GM18511 (cell line): ENCODE results near the gene ZC3H12A.

Experiments
- ATAC-seq: cut with Tn5 transposase; IDR thresholded peaks from one replicate; pipeline ENCODE4 v1.9.1; 2021; ENCODE audit warnings: mild to moderate bottlenecking, moderate library complexity; ENCODE audit not compliant: unreplicated experiment

Gene ZC3H12A

DNA sequence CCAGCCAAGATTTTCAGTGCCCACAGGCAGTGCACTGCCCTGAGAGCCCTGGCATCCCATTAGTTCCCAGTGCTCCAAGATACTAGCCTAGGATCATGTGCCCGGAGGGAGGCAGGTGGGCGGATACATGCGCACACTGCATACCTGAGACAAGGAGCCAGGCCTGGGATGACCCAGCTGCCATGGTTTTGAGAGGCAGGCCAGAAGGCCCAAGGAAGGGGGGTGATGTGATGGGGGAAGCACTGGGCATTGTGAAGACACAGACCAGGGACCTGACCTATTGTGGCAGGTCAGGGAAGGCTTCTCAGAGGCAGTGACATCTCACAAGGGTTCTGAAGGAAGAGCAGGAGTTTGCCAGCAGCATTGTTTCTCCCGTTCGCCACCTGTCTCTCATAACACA lies 3.6 kb downstream of the ZC3H12A start:
- no peak for ATAC-seq

- no peak for ATAC-seq
Measured at GRCh38 chr1:37478451-37478881, 4.1 kb downstream of the ZC3H12A start.

DNA sequence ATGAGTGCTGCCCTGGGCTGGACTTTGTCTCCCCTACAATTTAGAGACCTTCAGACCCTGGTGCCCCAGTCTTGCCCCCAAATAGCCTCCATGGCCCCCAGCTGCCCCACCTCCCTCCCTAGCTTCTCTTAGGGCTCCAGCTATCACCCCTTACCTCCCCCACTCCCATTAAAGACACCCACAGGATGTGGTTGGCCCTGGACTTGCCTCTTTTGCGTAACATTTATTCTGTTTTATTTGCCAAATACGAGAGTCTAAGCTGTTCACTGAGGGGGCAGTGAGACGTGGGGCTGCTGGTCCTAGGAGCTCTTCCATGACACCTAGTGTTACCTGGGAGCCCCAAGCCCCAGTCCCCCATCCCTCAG lies 4.5 kb downstream of the ZC3H12A start:
- ATAC-seq = no peak

GRCh38 chr1:37479255-37480124 lies 5.1 kb downstream of the ZC3H12A start:
- peak; percentile 44 for ATAC-seq

DNA sequence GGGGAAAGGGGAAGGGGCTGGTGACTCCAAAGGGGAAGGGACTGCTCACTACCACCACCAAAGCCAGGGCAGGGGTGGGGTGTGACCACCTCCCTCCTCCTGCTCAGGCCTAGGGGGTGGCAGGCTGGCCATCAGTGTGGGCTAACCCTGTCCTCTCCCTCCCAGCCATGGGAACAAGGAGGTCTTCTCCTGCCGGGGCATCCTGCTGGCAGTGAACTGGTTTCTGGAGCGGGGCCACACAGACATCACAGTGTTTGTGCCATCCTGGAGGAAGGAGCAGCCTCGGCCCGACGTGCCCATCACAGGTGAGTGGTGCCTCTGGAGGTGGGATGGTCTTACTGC lies 5.7 kb downstream of the ZC3H12A start:
- ATAC-seq = no peak

GRCh38 chr1:37480581-37481288 lies 6.4 kb downstream of the ZC3H12A start:
- ATAC-seq = no peak

- ATAC-seq = no peak
Measured at GRCh38 chr1:37481289-37482003, 7.1 kb downstream of the ZC3H12A start.

DNA sequence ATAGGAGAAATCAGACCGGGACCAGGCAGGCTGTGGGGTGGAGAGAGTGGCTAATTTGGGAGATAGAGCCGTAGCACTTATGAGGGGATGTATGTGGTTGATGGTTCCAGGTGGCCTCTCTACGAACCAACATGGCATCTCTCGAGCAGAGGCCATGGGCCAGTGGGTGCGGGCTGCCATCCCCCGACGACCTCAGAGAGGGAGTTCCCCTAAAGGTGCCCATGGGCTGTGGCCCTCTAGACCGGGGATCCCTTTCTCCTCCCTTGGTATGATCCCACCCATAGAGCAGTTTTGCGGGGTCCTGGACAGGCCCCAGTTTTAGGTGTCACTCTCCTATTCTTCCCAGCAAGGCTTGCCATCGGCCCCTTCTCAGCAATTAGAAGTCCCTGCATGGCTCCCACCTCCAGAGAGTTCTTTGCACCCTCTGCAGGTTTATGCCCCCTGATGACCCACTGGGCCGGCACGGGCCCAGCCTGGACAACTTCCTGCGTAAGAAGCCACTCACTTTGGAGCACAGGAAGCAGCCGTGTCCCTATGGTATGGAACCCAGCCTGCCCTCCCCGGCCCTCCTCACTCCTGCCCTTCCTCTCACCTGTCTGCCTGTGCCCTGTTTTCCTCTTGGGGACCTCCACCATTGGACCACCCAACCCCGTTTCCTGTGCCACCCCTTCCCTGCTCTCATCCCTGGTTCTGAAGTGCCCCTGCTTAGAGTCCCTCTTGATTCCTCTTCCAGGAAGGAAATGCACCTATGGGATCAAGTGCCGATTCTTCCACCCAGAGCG lies 7.8 kb downstream of the ZC3H12A start:
- no peak for ATAC-seq

DNA sequence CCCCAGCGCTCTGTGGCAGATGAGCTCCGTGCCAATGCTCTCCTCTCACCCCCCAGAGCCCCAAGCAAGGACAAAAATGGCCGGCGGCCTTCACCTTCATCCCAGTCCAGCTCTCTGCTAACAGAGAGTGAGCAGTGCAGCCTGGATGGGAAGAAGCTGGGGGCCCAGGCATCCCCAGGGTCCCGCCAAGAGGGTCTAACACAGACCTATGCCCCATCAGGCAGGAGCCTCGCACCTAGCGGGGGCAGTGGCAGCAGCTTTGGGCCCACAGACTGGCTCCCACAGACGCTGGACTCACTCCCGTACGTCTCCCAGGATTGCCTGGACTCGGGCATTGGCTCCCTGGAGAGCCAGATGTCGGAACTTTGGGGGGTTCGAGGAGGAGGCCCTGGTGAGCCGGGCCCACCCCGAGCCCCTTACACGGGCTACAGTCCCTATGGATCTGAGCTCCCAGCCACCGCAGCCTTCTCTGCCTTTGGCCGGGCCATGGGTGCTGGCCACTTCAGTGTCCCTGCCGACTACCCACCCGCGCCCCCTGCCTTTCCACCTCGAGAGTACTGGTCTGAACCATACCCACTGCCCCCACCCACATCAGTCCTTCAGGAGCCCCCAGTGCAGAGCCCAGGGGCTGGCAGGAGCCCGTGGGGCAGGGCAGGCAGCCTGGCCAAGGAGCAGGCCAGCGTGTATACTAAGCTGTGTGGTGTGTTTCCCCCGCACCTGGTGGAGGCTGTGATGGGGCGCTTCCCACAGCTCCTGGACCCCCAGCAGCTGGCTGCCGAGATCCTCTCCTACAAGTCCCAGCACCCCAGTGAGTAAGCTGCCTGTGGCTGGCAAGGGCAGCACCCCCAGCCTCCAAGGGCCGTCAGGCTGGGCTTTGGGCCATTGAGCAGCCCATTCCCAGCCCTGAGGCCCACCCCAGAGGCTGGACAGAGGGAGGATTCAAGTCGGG lies 8.7 kb downstream of the ZC3H12A start:
- no peak for ATAC-seq

- ATAC-seq = no peak
Measured at GRCh38 chr1:37483785-37484184, 9.4 kb downstream of the ZC3H12A start.

DNA sequence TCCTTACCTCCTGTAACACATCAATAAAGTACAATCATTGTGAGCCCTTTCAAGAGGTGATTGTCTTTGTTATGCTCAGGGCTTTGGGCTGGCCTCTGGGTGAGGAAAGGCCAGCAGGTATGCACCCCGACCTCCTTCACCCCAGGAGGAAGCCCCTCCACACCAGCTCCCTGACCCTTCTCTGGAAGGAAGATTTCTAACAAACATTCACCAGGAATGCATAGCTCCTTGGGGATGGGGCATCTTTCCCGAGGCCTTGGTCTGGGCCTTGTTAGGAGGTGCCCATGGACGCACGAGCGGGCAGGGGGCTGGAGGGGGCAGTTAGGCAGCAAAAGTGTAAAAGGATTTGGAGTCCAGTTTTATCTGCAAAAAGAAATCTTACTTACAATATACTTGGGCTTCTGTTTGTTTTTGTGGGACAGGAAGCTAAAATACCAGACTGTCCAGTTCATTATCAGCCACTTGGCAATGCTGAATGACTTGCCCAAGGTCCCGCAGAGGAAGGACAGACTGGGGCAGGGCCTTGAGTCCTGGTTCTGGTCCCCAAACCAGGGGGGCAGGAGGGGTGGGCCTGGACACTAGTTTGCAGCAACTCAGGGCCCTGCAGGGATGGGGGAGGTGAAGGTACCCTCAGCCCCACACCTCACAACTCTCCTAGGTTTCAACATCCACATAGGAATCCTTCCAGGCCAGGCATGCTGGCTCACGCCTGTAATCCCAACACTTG lies 10.1 kb downstream of the ZC3H12A start:
- ATAC-seq = no peak

DNA sequence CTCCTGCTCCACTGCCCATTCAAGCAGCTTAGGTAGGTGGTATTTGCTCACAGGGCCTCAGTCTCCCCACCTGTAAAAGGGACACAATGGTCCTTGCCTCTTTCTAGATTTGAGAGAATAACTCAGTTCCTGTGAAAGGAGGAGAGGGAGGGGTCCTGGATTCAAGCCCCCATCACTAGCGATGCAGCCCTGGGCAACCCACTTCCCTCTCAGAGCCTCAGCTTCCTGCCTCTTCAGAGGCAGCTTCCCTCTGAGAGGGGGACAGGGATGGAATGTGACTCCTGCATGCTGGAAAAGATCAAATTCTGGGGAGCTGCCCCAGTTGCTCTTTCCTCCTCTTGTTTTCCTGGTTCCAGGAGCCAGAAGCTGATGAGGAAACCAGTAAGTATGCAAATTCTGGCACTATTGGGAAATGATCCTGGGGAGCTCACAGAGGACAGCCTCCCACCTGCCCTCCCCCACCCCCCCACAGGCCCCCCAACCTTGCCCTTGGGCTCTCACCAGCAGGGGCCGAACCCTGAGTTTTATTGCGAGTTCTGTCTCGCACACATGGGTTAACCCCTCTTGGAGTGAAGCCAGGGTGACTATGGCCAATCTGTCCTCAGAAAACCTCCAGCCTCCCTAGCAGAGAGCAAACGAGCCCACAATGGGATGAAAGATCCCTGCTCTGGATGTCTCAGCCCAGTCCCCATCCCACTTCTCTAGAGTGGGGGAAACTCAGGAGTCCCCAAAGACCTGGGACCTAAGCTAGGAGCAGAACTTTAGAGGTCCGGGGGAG lies 11.7 kb downstream of the ZC3H12A start:
- no peak for ATAC-seq

GRCh38 chr1:37486680-37487618 lies 12.6 kb downstream of the ZC3H12A start:
- ATAC-seq = no peak

DNA sequence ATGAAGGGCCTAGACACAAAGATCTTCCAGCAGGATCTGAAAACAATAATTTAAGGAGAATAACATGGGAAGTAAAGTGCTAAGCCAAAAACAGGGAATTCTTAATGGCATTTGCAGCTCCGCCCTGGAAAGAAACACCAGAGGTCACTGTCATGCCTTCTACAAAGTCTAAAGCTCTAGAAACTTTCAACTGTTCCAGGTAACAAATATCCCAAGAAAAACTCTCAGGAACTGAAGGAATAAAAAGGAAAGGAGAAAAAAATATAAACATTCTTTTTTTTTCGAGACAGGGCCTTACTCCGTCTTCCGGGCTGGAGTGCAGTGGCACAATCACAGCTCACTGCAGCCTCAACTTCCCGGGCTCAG lies 13.2 kb downstream of the ZC3H12A start:
- ATAC-seq = no peak

DNA sequence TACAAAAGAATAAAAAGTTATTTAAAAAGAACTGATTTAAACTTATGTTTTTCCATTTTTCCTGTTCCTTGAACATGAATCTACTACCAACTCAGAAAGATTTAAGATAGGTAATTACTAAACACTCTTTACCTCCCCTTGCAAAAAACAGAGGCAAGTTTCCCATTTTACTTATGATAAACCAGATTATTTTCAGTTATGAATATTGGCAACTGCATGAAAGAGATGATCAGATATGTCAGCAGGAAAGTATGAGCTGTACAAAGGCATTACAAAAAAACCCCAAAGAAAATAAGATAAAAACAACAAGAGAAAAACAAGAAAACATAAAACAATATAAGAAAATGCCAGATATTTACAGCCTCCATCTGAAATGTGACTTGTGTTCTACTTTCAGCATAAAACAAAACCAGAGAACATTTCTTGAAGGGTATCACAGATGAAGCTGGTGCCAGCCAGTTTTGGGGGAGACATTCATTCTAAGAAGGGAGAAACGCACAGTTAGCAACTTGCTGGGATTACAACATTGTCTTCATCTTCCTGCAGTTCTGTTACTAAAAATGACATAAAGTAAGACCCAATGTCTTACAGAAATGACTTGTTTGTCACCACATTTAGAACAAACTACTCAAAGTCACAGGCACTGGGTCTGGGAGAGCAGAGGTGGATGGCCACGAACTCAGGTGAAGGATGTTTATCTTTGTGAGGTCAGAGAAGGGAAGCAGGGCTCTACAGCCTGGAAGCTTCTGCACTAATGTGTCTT lies 19.1 kb downstream of the ZC3H12A start:
- no peak for ATAC-seq

- no peak for ATAC-seq
Measured at GRCh38 chr1:37495875-37496274, 21.5 kb downstream of the ZC3H12A start.

DNA sequence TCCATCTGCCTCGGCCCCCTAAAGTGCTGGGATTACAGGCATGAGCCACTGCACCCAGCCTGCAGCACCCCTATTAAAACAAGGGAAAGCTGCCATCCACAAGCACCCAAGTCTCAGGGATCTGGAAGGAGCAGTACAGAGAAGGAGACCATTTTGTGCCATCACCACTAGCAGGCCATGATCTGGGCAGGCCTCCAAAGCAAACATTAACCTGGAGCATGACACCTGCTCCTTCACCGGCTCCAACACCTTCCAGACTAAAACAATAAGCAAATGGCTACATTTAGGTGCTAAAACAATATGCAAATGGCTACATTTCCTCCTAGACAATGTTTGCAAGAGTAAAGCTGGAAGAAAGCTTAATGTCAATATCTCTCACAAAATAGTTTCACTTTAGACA lies 23.5 kb downstream of the ZC3H12A start:
- ATAC-seq = no peak
